ENCODE measurements around the gene CCDC178.

- TF ChIP-seq, protein P1, sequence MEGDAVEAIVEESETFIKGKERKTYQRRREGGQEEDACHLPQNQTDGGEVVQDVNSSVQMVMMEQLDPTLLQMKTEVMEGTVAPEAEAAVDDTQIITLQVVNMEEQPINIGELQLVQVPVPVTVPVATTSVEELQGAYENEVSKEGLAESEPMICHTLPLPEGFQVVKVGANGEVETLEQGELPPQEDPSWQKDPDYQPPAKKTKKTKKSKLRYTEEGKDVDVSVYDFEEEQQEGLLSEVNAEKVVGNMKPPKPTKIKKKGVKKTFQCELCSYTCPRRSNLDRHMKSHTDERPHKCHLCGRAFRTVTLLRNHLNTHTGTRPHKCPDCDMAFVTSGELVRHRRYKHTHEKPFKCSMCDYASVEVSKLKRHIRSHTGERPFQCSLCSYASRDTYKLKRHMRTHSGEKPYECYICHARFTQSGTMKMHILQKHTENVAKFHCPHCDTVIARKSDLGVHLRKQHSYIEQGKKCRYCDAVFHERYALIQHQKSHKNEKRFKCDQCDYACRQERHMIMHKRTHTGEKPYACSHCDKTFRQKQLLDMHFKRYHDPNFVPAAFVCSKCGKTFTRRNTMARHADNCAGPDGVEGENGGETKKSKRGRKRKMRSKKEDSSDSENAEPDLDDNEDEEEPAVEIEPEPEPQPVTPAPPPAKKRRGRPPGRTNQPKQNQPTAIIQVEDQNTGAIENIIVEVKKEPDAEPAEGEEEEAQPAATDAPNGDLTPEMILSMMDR (IDR thresholded peaks at IDR 0.05) = no peak
- TF ChIP-seq POLR2A (IDR thresholded peaks at IDR 0.05) = no peak
Observed at GRCh38 chr18:33132657-33133056, 307.9 kb downstream of the CCDC178 start.
